HG03095 (cell line): ENCODE measurements around the gene SCRN1.

Source experiments
- ATAC-seq: cut with Tn5 transposase; IDR thresholded peaks from one replicate; pipeline ENCODE4 v1.9.1; 2021; ENCODE audit warnings: moderate library complexity; ENCODE audit not compliant: unreplicated experiment

SCRN1 gene

GRCh38 chr7:29989257-29989995, at the start of gene SCRN1:
Gene SCRN1 (minus strand): TSS chr7:29989801. CDS start chr7:29969067, 20,734 bp downstream.
- no peak for ATAC-seq

DNA sequence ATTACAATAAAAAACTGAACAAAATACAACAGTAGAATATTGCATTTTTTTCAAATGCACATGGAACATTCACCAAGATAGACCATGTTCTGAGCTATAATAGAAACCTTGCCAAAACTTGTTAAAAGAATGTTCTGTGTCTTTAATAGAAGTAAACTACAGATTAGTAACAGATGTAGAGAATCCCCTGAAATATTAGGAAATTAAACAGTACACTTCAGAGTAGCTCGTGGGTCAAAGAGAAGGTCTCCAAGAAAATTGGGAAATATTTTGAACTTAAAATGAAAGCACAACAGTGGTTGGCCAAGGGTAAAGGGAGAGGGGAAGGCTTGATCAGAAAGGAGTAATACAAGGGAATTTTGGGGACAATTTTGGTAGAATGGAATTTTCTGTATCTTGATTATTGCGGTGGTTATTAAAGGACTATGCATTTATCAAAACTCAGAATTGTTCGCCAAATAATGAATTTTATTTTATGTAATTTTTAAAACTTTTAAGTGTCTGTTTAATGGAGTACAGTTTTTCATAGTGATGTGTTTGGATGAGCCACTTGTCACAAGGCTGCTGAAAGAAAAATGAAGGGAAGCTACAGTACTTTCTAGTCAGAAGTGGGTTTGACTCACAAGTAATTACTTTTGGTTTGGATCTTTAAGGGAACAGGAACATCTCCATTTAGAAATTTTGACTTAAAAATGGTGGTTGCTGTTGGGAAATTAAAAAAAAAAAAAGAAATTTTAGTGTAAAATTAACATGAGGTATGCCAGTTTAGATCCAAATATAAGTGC, 48.8 kb upstream of the SCRN1 start:
- no peak for ATAC-seq

DNA sequence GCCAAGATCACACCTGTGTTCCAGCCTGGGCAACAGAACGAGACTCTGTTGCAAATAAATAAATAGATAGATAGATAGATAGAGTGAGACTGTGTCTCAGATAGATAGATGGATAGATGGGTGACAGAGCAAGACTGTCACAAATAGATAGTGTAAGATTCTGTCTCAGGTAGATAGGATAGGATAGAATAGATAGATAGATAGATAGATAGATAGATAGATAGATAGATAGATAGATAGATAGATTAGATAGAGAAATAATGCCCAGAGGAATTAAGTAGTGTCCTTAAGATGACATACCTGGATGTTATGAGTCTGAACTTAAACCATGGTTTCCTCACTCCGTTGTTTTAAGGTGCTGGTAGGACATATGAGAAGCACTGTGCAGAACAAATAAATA, 46.6 kb upstream of the SCRN1 start:
- ATAC-seq, result no peak

GRCh38 chr7:30034501-30034900, 44.9 kb upstream of the SCRN1 start:
- no peak for ATAC-seq

DNA sequence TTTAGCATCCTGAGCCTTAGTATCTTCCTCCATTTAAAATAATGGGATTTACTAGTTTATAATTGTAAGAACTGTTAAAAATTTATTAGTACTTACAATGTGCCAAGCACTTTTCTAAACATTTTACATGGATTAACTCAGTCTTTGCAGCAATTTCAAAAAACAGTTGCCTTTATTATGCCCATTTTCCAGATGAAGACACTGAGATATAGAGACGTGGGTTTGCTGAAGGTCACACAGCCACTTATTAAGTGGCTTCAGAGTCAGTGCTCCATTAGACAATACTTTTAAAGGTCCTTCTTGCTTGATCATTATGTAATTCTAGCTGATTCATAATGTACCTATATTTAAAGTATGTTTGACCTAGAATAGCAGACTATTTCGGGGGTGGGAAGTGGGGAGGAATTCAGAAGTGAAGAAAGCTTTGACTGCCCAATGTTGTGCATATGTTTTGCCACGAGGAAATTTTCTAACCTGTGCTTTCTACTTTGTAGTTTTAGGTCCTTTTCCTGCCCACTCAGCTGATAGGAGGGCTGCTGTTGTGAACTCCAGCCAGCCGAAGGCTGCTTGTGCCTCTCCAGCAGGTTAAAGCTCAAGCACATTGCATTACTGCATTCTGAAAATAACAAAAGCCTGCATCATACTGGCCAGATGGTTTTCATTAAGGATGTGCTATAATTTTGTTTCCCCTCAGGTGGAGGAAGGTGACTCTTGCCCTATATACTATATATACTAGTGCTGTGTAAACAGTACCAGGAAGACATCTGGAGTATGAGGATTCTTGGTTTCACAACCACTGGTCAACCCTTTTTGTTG, 42.9 kb upstream of the SCRN1 start:
- no peak for ATAC-seq

DNA sequence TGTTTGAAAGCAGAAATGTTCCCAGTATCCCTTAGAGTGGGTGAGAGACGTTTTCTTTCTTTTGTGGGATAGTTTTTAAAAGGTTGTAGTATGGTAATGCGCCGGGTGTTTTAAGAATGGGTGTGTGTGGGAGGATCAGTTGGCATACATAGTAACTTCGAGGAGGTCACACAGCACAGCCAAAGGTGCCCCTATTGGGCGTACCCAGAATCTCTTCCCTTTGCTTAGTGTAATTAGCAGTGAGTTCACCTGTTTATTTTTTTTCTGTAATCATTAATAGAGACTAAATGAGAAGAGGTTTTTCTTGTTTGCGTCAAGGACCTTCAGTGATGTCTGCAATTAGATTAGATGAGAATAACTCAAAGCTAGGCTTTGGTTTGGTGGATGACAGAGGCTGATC, 40.1 kb upstream of the SCRN1 start:
- no peak for ATAC-seq

- ATAC-seq, result peak; percentile 19
Measured at GRCh38 chr7:30028749-30029635, 39.4 kb upstream of the SCRN1 start.

- peak; percentile 46 for ATAC-seq
Measured at GRCh38 chr7:30028216-30028748, 38.7 kb upstream of the SCRN1 start, which contains the start of gene PLEKHA8. Gene PLEKHA8 (plus strand): TSS chr7:30028412. CDS start chr7:30028763, 351 bp downstream.

DNA sequence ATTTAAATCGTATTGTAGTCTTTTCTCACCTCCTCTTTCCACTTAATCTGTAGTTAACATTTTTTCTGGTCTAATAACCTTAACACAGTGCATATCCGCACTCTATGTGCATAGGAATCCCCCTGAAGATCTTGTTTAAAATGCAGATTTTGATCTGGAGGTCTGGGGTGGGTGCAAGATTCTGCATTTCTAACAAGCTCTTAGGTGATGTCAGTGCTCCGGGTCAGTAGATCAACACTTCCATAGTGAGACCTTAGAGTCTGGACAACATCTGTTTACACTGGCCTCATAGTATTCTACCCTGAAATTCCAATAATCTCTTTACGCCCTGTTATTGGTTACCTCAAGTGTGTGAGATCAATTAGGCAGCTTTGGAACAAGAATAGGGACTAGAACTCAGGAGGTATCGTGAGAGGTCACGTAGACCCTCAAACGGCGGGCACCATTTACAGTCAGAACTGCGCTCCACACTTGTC, 38.2 kb upstream of the SCRN1 start:
- ATAC-seq, result no peak

DNA sequence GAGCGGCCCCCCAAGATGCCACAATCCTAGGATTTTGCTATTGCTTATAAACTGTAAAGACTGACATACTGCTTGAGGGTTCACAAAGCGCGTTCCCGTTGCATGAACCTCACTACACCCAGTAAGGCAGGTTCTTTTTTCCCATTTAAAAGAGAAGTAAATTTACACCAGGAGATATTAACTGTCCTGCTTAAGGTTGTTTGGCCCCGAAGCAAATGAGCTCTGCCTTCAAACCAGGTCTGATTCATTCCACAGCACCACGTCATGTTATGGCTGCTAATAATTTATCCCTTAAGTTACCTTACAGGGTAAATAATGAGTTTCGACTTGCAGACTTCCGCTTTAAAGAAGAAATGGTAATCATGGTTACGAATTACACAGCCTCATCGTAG, 37.5 kb upstream of the SCRN1 start:
- ATAC-seq, result peak; percentile 14

- peak; percentile 76 for ATAC-seq
Measured at GRCh38 chr7:30026229-30027064, 36.8 kb upstream of the SCRN1 start, which contains the start of gene FKBP14. Gene FKBP14 (minus strand): TSS chr7:30026702. CDS start chr7:30026508, 194 bp downstream.

DNA sequence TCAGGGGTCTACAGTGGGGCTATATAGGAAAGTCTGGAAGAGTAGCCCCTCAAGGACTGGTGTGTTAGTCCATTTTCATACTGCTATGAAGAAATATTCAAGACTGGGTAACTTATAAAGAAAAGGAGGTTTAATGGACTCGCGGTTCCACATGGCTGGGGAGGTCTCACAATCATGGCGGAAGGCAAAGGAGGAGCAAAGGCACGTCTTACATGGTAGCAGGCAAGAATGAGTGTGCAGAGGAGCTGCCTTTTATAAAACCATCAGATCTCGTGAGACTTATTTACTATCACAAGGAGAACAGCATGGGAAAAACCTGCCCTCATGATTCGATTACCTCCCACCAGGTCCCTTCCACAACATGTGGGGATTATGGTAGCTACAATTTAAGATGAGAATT, 33.9 kb upstream of the SCRN1 start:
- ATAC-seq, result no peak

- no peak for ATAC-seq
Measured at GRCh38 chr7:30022991-30023390, 33.4 kb upstream of the SCRN1 start.

GRCh38 chr7:30020535-30020934, 30.9 kb upstream of the SCRN1 start:
- no peak for ATAC-seq

DNA sequence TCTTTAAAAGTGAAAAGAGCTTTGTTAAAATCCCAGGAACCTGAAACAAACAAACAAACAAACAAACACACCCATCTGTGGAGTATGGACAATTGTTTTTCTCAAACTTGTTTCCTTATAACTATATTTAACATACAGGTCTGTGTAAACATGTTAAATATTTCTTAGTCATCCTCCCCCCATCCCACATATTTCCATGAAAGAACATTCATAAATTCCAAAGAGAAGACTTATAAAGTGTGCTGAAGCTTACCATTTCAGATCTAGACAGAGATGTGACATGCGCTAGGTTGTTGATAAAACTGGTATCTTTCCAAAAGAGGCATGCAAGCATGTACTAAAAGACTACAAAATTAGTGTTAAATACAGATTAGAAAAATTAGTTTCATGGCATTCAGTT, 30.4 kb upstream of the SCRN1 start:
- no peak for ATAC-seq

GRCh38 chr7:30019387-30019786, 29.8 kb upstream of the SCRN1 start:
- no peak for ATAC-seq

DNA sequence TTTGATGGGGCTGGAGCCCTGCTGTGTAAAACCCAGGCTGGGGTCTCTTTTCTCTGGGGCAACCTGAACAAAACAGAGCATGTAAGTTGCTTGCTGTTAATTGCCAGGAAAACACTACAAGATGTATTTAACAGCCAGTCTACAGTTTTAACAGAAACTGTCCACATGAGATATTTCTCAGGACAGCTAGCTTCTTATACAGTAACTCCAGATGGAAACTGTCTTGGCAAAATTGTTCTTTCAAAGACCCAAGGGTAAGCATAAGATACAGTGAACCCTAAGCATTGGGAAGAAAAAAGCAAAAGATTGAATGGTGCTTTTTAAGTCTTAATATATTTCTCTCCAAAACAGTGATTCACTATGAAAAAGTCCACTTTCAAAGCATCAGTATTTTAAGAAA, 28.9 kb upstream of the SCRN1 start:
- no peak for ATAC-seq

DNA sequence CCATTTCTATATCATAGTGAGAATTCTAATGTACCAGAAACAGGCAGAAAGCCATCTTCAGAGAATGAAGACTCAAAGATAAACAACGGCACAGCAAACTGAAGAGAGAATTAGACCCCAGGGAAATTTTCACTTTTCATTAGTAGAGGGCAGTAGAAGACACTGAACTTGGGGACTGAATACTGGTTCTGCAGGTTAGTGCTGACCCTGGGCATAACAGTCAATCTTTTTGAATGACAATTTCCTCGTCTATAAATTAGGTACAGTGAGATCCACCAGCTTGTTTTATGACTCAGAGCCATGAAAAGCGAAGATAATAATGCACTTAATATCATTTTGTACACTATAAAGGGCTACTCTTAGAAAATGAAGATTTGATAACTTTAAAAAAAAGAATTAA, 23.2 kb upstream of the SCRN1 start:
- no peak for ATAC-seq

- no peak for ATAC-seq
Measured at GRCh38 chr7:30010021-30010420, 20.4 kb upstream of the SCRN1 start.
